SK-N-SH treated with all-trans-retinoic acid at 6 μM for 48 hours (cell line): Measurements from ENCODE around the gene CCDC8.

Experiments used
- ARNTL ChIP-seq: fragments of 450-650 bp; formaldehyde crosslinking; IDR thresholded peaks from 2 replicates; pipeline ENCODE4 v1.5.0; 2020; ENCODE audit warnings: low read depth, mild to moderate bottlenecking, moderate library complexity, borderline replicate concordance
- BACH2 ChIP-seq: fragments of 250-450 bp; sonication (Bioruptor Pico); IDR thresholded peaks from 2 replicates; pipeline ENCODE4 v1.9.0; 2021; ENCODE audit warnings: mild to moderate bottlenecking, borderline replicate concordance
- CREB5 ChIP-seq: fragments of 250-450 bp; sonication (Bioruptor Pico); IDR thresholded peaks from 2 replicates; pipeline ENCODE4 v1.5.1; 2020; ENCODE audit warnings: low read depth, mild to moderate bottlenecking, moderate library complexity
- CSDC2 ChIP-seq: fragments of 250-450 bp; sonication (Bioruptor Pico); IDR thresholded peaks from 2 replicates; pipeline ENCODE4 v1.5.0; 2020; ENCODE audit warnings: mild to moderate bottlenecking, moderate library complexity
- GLIS3 ChIP-seq: fragments of 250-450 bp; sonication (Bioruptor Pico); IDR thresholded peaks from 2 replicates; pipeline ENCODE4 v1.5.0; 2020; ENCODE audit warnings: mild to moderate bottlenecking, moderate library complexity
- PATZ1 ChIP-seq: fragments of 250-450 bp; sonication (Bioruptor Pico); IDR thresholded peaks from 2 replicates; pipeline ENCODE4 v1.8.0; 2020; ENCODE audit warnings: mild to moderate bottlenecking, moderate library complexity, borderline replicate concordance
- POU6F1 ChIP-seq: fragments of 250-450 bp; sonication (Bioruptor Pico); IDR thresholded peaks from 2 replicates; pipeline ENCODE4 v1.8.0; 2021; ENCODE audit warnings: low read depth, mild to moderate bottlenecking, moderate library complexity, borderline replicate concordance
- RARB ChIP-seq: fragments of 250-450 bp; sonication (Bioruptor Pico); IDR thresholded peaks from 2 replicates; pipeline ENCODE4 v1.8.0; 2021; ENCODE audit warnings: mild to moderate bottlenecking, moderate library complexity
- SNAI2 ChIP-seq: fragments of 250-450 bp; sonication (Bioruptor Pico); IDR thresholded peaks from 2 replicates; pipeline ENCODE4 v1.5.0; 2020; ENCODE audit warnings: mild to moderate bottlenecking, moderate library complexity
- TCF4 ChIP-seq: fragments of 250-450 bp; sonication (Bioruptor Pico); IDR thresholded peaks from 2 replicates; pipeline ENCODE4 v1.8.0; 2021; ENCODE audit warnings: mild to moderate bottlenecking, moderate library complexity, borderline replicate concordance
- TOX ChIP-seq: fragments of 250-450 bp; sonication (Bioruptor Pico); IDR thresholded peaks from 2 replicates; pipeline ENCODE4 v1.8.0; 2021; ENCODE audit warnings: mild to moderate bottlenecking, moderate library complexity, borderline replicate concordance
- ZFP3 ChIP-seq: fragments of 250-450 bp; sonication (Bioruptor Pico); IDR thresholded peaks from 2 replicates; pipeline ENCODE4 v1.5.0; 2020; ENCODE audit warnings: mild to moderate bottlenecking, moderate library complexity
- ZFP30 ChIP-seq: fragments of 450-650 bp; formaldehyde crosslinking; IDR thresholded peaks from 2 replicates; pipeline ENCODE4 v1.5.0; 2022; ENCODE audit warnings: mild to moderate bottlenecking, moderate library complexity
- ZNF70 ChIP-seq: fragments of 450-650 bp; formaldehyde crosslinking; IDR thresholded peaks from 2 replicates; pipeline ENCODE4 v1.5.0; 2020; ENCODE audit warnings: mild to moderate bottlenecking, moderate library complexity

- no peak for TF ChIP-seq GLIS3 (CRISPR knock-in tag)
- no peak for TF ChIP-seq ARNTL (CRISPR knock-in tag)
- no peak for TF ChIP-seq PATZ1 (CRISPR knock-in tag)
- TF ChIP-seq ZFP30, result no peak
- TF ChIP-seq POU6F1 (CRISPR knock-in tag), result no peak
- TF ChIP-seq ZFP3, result no peak
- no peak for TF ChIP-seq ZNF70 (CRISPR knock-in tag)
- TF ChIP-seq CREB5 (CRISPR knock-in tag), result no peak
- no peak for TF ChIP-seq SNAI2 (CRISPR knock-in tag)
- TF ChIP-seq TOX, result no peak
- TF ChIP-seq TCF4 (CRISPR knock-in tag), result no peak
- TF ChIP-seq CSDC2 (CRISPR knock-in tag), result no peak
- TF ChIP-seq RARB (CRISPR knock-in tag), result no peak
- TF ChIP-seq BACH2 (CRISPR knock-in tag), result no peak
Measured at GRCh38 chr19:46446021-46446420, 32.7 kb upstream of the CCDC8 start.
